ENCODE data around the gene ADCY5. TPM values are rescaled to one million over a fixed set of nuclear protein-coding genes. Genes with fewer than 3 reads are reported as not detected.

ADCY5 gene
- total and polyA plus RNA-seq, 7 experiments from 2014 or later: 0.07 TPM; not detected in 6

DNA sequence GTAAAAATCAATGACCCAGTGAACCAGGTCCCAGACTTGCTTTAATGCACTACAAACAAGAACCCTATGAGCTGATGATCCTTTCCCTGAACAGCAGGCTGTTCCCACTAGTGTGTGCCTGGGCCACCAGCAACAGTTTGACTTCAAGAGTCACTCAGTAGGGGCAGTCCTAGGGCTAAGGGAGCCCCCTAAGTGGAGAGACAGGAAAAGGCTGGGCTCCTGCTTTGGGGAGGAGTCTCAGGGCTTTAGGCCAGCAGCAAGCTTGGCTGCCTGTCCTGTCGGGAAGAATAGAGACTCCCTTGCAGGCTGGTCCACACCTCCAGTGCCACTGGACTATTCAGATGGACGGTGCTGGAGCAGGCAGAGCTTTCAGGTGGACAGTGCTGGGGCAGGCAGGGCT lies 29.4 kb upstream of the ADCY5 start:
- H3K27me3 ChIP-seq (ENCODE audit: control insufficient read depth in 2 of 2, insufficient read depth in 2 of 2, low read length in 2 of 2): no peaks in the 10 kb centered on the region
- no peak overlapping the region for H3K4me3 Mint-ChIP-seq
- H3K4me3 ChIP-seq (ENCODE audit: low read length): no peak overlapping the region
- peaks cover 15 to 38% (median 22%) of the 10 kb centered on the region in 5 donors for H3K27me3 Mint-ChIP-seq
- no peak for ATAC-seq
- H3K27ac ChIP-seq (ENCODE audit: low read depth, low read length): no peak overlapping the region
- H3K4me1 ChIP-seq (ENCODE audit: control insufficient read depth in 2 of 2, insufficient read depth in 2 of 2, low read length in 2 of 2): no peaks in the 10 kb centered on the region
- no peaks in the 10 kb centered on the region for H3K9me3 ChIP-seq (ENCODE audit: control insufficient read depth in 2 of 3, low read length in 3 of 3)
- intact Hi-C loops (cut with micrococcal nuclease): no loop called here
- no peaks in the 10 kb centered on the region for H3K36me3 ChIP-seq (ENCODE audit: control insufficient read depth in 2 of 3, insufficient read depth in 3 of 3, low read length in 3 of 3)
- no peaks in the 10 kb centered on the region for H3K9me3 Mint-ChIP-seq
- POLR2A ChIA-PET: no interaction called here
- H3K27ac Mint-ChIP-seq: no peak overlapping the region
- H3K4me1 Mint-ChIP-seq: peaks cover 0 to 2% (median 0%) of the 10 kb centered on the region in 7 donors
- DNase-seq: no peak
- H3K36me3 Mint-ChIP-seq: no peaks in the 10 kb centered on the region
- CTCF ChIA-PET: no interaction called here

DNA sequence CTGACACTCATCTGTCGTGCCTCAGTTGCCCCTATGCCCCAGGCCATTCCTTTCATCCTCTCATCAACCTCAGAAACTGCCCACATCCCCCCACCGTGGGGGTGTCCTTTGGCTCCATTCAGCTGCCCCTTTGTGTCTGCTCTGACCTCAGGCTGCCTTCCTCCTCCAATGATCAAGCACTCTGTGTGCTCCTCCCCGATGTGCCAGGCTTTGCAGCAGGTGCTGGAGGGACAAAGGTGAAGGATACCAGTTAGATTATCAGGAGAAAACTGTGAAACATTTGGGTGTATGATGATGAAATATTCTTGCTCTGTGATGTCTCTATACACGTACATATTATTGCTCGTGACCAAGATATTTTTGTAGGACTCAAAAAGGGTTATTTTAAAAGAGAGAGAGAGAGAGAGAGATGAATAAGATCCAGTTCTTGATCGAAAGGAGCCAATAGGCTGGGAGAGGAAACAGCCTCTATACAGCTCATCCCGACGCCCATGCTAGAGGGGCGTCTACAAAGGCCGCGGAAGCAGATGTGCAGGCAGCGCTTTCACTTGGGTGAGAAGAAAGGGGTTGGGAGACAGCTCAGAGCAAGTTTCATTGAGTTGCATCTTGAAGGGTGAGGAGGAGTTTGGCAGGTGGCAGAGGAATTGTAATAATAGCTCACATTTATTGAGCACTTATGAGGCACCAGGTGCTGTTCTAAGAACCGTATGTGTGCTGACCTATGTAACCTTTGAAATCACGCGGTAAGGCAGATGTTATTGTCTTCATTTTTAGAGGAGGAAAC lies 28.3 kb upstream of the ADCY5 start:
- no peaks in the 10 kb centered on the region for H3K9me3 ChIP-seq (ENCODE audit: control insufficient read depth in 2 of 3, low read length in 3 of 3)
- Mint-ChIP-seq H3K36me3 (no peaks in the 10 kb centered on the region), H3K4me3 (no peak overlapping the region), H3K9me3 (no peaks in the 10 kb centered on the region), H3K27me3 (peaks cover 15 to 38% (median 22%) of the 10 kb centered on the region in 5 donors), H3K27ac (no peak overlapping the region), H3K4me1 (peaks cover 0 to 2% (median 0%) of the 10 kb centered on the region in 7 donors)
- H3K4me3 ChIP-seq (ENCODE audit: low read length): no peak overlapping the region
- DNase-seq (no peak), ATAC-seq (no peak)
- no peak overlapping the region for H3K27ac ChIP-seq (ENCODE audit: low read depth, low read length)
- ChIA-PET POLR2A (no interaction called here), CTCF (no interaction called here)
- H3K4me1 ChIP-seq (ENCODE audit: control insufficient read depth in 2 of 2, insufficient read depth in 2 of 2, low read length in 2 of 2): no peaks in the 10 kb centered on the region
- intact Hi-C loops (cut with micrococcal nuclease): no loop called here
- no peaks in the 10 kb centered on the region for H3K36me3 ChIP-seq (ENCODE audit: control insufficient read depth in 2 of 3, insufficient read depth in 3 of 3, low read length in 3 of 3)
- no peaks in the 10 kb centered on the region for H3K27me3 ChIP-seq (ENCODE audit: control insufficient read depth in 2 of 2, insufficient read depth in 2 of 2, low read length in 2 of 2)

DNA sequence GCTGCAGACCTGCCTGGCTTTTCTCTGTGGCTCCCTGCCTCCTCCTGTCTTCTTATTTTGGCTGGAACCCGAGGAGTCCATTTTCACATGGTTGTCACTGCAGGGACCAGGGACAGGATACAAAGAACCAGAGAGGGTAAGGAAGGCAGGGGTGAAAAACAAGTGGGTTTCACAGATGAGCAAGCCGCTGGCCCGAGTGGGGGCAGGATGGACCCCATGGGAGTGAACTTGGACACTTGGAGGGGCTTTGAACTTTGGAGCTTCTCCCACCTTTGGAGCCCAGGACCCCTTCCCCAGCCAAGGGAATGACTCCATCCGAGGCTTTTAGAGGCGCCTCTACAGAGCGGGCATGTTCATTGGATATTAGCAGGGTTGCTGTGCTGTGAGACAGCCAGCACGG lies 26.9 kb upstream of the ADCY5 start:
- no peaks in the 10 kb centered on the region for H3K36me3 Mint-ChIP-seq

DNA sequence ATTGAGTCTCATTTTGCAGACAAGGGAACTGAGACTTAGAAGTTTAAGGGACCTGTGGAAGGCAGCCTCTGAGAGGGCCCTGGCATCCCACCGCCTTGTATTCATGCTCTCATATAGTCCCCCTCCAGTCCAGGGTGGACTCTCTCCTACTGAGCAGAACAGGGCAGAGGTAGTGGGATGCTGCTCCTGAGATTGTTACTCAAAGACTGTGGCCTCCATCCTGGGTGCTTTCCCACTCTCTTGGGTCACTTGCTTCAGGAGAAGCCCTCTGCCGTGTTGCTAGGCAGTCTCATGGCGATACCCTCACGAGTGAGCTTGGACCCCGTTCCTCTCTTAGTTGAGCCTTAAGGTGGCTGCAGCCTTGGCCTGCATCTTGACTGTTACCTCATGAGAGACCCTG lies 22.2 kb upstream of the ADCY5 start:
- POLR2A ChIA-PET: no interaction called here
- Mint-ChIP-seq H3K9me3 (peaks cover 0 to 2% (median 0%) of the 10 kb centered on the region in 11 donors), H3K27ac (no peak overlapping the region), H3K4me3 (no peak overlapping the region), H3K36me3 (no peaks in the 10 kb centered on the region), H3K4me1 (peaks cover 0 to 2% (median 0%) of the 10 kb centered on the region in 7 donors), H3K27me3 (peaks cover 10 to 22% (median 17%) of the 10 kb centered on the region in 5 donors)
- no peak overlapping the region for H3K4me3 ChIP-seq (ENCODE audit: low read length)
- CTCF ChIA-PET: no interaction called here
- intact Hi-C loops (cut with micrococcal nuclease): no loop called here
- no peaks in the 10 kb centered on the region for H3K27me3 ChIP-seq (ENCODE audit: control insufficient read depth in 2 of 2, insufficient read depth in 2 of 2, low read length in 2 of 2)
- no peaks in the 10 kb centered on the region for H3K4me1 ChIP-seq (ENCODE audit: control insufficient read depth in 2 of 2, insufficient read depth in 2 of 2, low read length in 2 of 2)
- H3K9me3 ChIP-seq (ENCODE audit: control insufficient read depth in 2 of 3, low read length in 3 of 3): no peaks in the 10 kb centered on the region
- H3K27ac ChIP-seq (ENCODE audit: low read depth, low read length): no peak overlapping the region
- no peak for DNase-seq
- no peaks in the 10 kb centered on the region for H3K36me3 ChIP-seq (ENCODE audit: control insufficient read depth in 2 of 3, insufficient read depth in 3 of 3, low read length in 3 of 3)
- ATAC-seq: no peak

More for the DNA sequence above, 26.9 kb upstream of the ADCY5 start:
- H3K9me3 Mint-ChIP-seq: no peaks in the 10 kb centered on the region
- no peak for ATAC-seq
- intact Hi-C loops (cut with micrococcal nuclease): no loop called here
- POLR2A ChIA-PET: no interaction called here
- H3K27me3 Mint-ChIP-seq: peaks cover 15 to 35% (median 22%) of the 10 kb centered on the region in 5 donors
- H3K27ac Mint-ChIP-seq: no peak overlapping the region
- Histone ChIP-seq H3K4me3 (ENCODE audit: low read length) (no peak overlapping the region), H3K27ac (ENCODE audit: low read depth, low read length) (no peak overlapping the region), H3K4me1 (ENCODE audit: control insufficient read depth in 2 of 2, insufficient read depth in 2 of 2, low read length in 2 of 2) (no peaks in the 10 kb centered on the region), H3K27me3 (ENCODE audit: control insufficient read depth in 2 of 2, insufficient read depth in 2 of 2, low read length in 2 of 2) (no peaks in the 10 kb centered on the region), H3K36me3 (ENCODE audit: control insufficient read depth in 2 of 3, insufficient read depth in 3 of 3, low read length in 3 of 3) (no peaks in the 10 kb centered on the region), H3K9me3 (ENCODE audit: control insufficient read depth in 2 of 3, low read length in 3 of 3) (no peaks in the 10 kb centered on the region)
- CTCF ChIA-PET: no interaction called here
- DNase-seq: no peak
- peaks cover 0 to 2% (median 0%) of the 10 kb centered on the region in 7 donors for H3K4me1 Mint-ChIP-seq
- H3K4me3 Mint-ChIP-seq: no peak overlapping the region

DNA sequence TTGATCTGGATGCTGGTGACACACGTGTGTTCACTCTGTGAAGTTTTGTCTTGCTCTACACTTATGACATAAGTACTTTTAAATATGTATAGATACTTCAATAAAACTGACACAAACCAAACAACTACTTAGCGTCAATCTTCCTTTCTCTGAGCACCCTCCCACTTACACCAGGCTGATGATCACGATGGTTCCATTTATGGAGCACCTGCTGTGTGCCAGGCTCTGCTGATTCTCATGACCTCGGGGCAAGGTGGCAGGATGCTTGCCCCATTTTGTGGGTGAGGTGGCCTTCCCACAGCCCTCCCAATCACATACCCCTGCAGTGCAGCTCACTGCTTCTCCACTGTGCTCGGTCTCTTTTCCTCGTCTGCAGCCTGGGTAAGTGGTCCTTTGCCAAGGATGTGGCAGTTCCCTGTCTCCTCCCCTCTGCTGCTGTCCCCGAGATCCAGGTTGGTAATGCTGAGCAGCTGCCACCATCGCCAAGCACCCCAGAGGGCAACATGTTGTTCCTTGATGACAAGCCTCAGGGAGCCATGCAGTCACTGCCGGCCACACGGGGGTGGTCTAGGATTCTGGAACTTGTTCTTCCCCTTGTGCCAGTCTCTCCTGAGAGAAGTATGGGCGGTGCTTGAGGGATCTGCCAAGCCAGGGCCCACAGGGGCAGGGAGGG lies 20.6 kb upstream of the ADCY5 start:
- Histone ChIP-seq H3K36me3 (ENCODE audit: control insufficient read depth in 2 of 3, insufficient read depth in 3 of 3, low read length in 3 of 3) (no peaks in the 10 kb centered on the region), H3K4me3 (ENCODE audit: low read length) (no peak overlapping the region), H3K27ac (ENCODE audit: low read depth, low read length) (no peak overlapping the region), H3K27me3 (ENCODE audit: control insufficient read depth in 2 of 2, insufficient read depth in 2 of 2, low read length in 2 of 2) (no peaks in the 10 kb centered on the region), H3K4me1 (ENCODE audit: control insufficient read depth in 2 of 2, insufficient read depth in 2 of 2, low read length in 2 of 2) (no peaks in the 10 kb centered on the region), H3K9me3 (ENCODE audit: control insufficient read depth in 2 of 3, low read length in 3 of 3) (no peaks in the 10 kb centered on the region)
- no peak overlapping the region for H3K27ac Mint-ChIP-seq
- DNase-seq (no peak), ATAC-seq (no peak)
- CTCF ChIA-PET: no interaction called here
- H3K36me3 Mint-ChIP-seq: no peaks in the 10 kb centered on the region
- POLR2A ChIA-PET: no interaction called here
- intact Hi-C loops (cut with micrococcal nuclease): no loop called here
- peaks cover 0 to 2% (median 0%) of the 10 kb centered on the region in 11 donors for H3K9me3 Mint-ChIP-seq
- H3K4me1 Mint-ChIP-seq: no peaks in the 10 kb centered on the region
- peaks cover 10 to 18% (median 11%) of the 10 kb centered on the region in 5 donors for H3K27me3 Mint-ChIP-seq
- no peak overlapping the region for H3K4me3 Mint-ChIP-seq

DNA sequence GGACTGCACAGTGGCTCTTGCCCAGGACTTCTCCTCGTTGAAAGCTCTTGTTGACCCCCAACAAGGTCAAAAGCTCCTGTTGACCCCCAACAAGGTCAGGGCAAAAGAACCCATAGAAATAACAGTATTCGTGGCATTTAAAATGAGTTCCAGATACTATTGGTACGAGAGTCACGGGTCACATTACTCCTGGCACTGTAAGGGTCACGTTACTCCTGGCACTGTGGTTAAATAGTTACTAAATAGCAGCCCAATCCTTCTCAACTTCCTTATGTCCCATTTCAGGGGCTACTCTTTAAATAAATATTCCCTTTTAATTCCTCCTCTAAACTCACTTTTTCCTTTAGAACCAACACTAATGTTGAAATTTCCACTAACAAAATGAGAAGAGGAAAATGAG lies 18.2 kb upstream of the ADCY5 start:
- H3K4me3 ChIP-seq (ENCODE audit: low read length): no peak overlapping the region
- H3K36me3 ChIP-seq (ENCODE audit: control insufficient read depth in 2 of 3, insufficient read depth in 3 of 3, low read length in 3 of 3): no peaks in the 10 kb centered on the region
- DNase-seq (no peak), ATAC-seq (no peak)
- intact Hi-C loops (cut with micrococcal nuclease): no loop called here
- H3K27ac ChIP-seq (ENCODE audit: low read depth, low read length): no peak overlapping the region
- Mint-ChIP-seq H3K36me3 (no peaks in the 10 kb centered on the region), H3K4me1 (no peaks in the 10 kb centered on the region), H3K9me3 (peaks cover 0 to 2% (median 0%) of the 10 kb centered on the region in 11 donors), H3K4me3 (no peak overlapping the region), H3K27me3 (peaks cover 11 to 19% (median 18%) of the 10 kb centered on the region in 5 donors), H3K27ac (no peak overlapping the region)
- no peaks in the 10 kb centered on the region for H3K9me3 ChIP-seq (ENCODE audit: control insufficient read depth in 2 of 3, low read length in 3 of 3)
- POLR2A ChIA-PET: no interaction called here
- CTCF ChIA-PET: no interaction called here
- H3K4me1 ChIP-seq (ENCODE audit: control insufficient read depth in 2 of 2, insufficient read depth in 2 of 2, low read length in 2 of 2): no peaks in the 10 kb centered on the region
- H3K27me3 ChIP-seq (ENCODE audit: control insufficient read depth in 2 of 2, insufficient read depth in 2 of 2, low read length in 2 of 2): no peaks in the 10 kb centered on the region

DNA sequence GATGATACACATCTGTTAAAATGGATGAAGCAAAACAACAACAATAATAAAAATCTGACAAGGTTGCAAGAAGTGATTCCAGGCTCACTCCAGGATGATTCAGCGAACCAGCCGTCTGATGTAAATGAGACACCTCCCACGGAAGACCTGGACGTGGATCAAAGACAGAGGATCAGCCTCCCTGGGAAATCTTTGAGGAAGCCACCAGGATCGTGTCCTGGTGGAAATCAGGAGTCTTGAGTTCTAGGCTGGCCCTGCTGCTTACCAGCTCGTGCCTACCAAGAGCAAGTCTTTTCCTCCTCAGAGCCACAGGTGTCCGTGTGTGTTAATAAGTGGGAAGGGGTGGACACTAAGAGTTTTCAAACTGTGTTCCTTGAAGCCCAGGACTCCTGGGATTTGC lies 15.3 kb upstream of the ADCY5 start:
- Mint-ChIP-seq H3K4me3 (no peak overlapping the region), H3K4me1 (no peaks in the 10 kb centered on the region), H3K27me3 (peaks cover 16 to 32% (median 27%) of the 10 kb centered on the region in 5 donors), H3K36me3 (no peaks in the 10 kb centered on the region), H3K27ac (no peak overlapping the region), H3K9me3 (peaks cover 0 to 6% (median 0%) of the 10 kb centered on the region in 11 donors)
- Histone ChIP-seq H3K27me3 (ENCODE audit: control insufficient read depth in 2 of 2, insufficient read depth in 2 of 2, low read length in 2 of 2) (no peaks in the 10 kb centered on the region), H3K36me3 (ENCODE audit: control insufficient read depth in 2 of 3, insufficient read depth in 3 of 3, low read length in 3 of 3) (no peaks in the 10 kb centered on the region), H3K27ac (ENCODE audit: low read depth, low read length) (no peak overlapping the region), H3K4me3 (ENCODE audit: low read length) (no peak overlapping the region), H3K4me1 (ENCODE audit: control insufficient read depth in 2 of 2, insufficient read depth in 2 of 2, low read length in 2 of 2) (no peaks in the 10 kb centered on the region), H3K9me3 (ENCODE audit: control insufficient read depth in 2 of 3, low read length in 3 of 3) (no peaks in the 10 kb centered on the region)
- no peak for DNase-seq
- POLR2A ChIA-PET: no interaction called here
- ATAC-seq: no peak
- CTCF ChIA-PET: interaction anchor here (1.2 kb wide), 1 partner anchor 20 kb away, joined by 3 read pairs; no protein-coding TSS in a partner anchor
- intact Hi-C loops (cut with micrococcal nuclease): no loop called here

Measured in naive thymus-derived CD4-positive, alpha-beta T cell (primary cell).